HepG2 (cell line): ENCODE data around the gene ALPK3. TPM values are rescaled to one million over a fixed set of nuclear protein-coding genes. Genes with fewer than 3 reads are reported as not detected.

Experiments used
- ATAC-seq: fragments of 200-7000 bp; cut with Tn5 transposase; 3 replicates; pipeline ENCODE4 v1.9.1; 2020; ENCODE audit warnings: mild to moderate bottlenecking, moderate library complexity
- BruUV-seq: library from RNA; stranded (reverse); fragments of 400-500 nt; replicated peaks from 2 replicates; lab custom pipeline; 2021; lab: Mats Ljungman, UMichigan
- CTCF ChIA-PET: fragments of 300-600 bp; formaldehyde crosslinking; extraction: SDS; loops from one replicate; lab custom pipeline; 2021; ENCODE audit warnings: low total read pairs, inconsistent platforms, low intra/inter-chr PET ratio; lab: Yijun Ruan, JAX
- POLR2A ChIA-PET: fragments of 350-600 bp; sonication (Branson Sonifier 250); formaldehyde crosslinking; loops from one replicate; lab custom pipeline; 2020; ENCODE audit warnings: antibody characterized with exemption, inconsistent platforms; lab: Yijun Ruan, JAX
- DNase-seq: peaks from one replicate; pipeline ENCODE4 v3.0.0-alpha.2; 2015; ENCODE audit warnings: low spot score
- FAIRE-seq: peaks from 3 replicates; lab custom pipeline; 2011; peaks lifted over from hg19 to GRCh38; lab: Jason Lieb, UNC
- H2AFZ ChIP-seq: one replicate; pipeline ENCODE4 v1.6.1; 2011; ENCODE audit warnings: low read length, inconsistent platforms
- H3K27ac ChIP-seq: fragments of 300-600 bp; 3 replicates; pipeline ENCODE4 v1.8.0; 2011; ENCODE audit warnings: mixed run types, mild to moderate bottlenecking, mixed read lengths, low read length, inconsistent platforms; ENCODE audit not compliant: insufficient read depth; ENCODE audit errors: extremely low read length
- H3K27me3 ChIP-seq, 2 experiments: fragments of 200-600 bp in 1 of 2; 2 replicates in 1 of 2; 3 replicates in 1 of 2; pipeline versions ENCODE4 v1.6.0 to v1.8.0; 2011; ENCODE audit warnings: low read length in 2 of 2, mild to moderate bottlenecking in 2 of 2, moderate library complexity in 2 of 2, inconsistent platforms in 1 of 2; ENCODE audit not compliant: insufficient read depth in 2 of 2, control insufficient read depth in 1 of 2
- H3K36me3 ChIP-seq, 2 experiments: fragments of 200-600 bp in 1 of 2; replicated peaks in 1 of 2; 2 replicates in 1 of 2; 3 replicates in 1 of 2; pipeline versions ENCODE4 v1.5.1 to v1.8.0; 2011; ENCODE audit warnings: low read length in 2 of 2, inconsistent platforms in 1 of 2; ENCODE audit not compliant: insufficient read depth in 2 of 2, control insufficient read depth in 1 of 2
- H3K4me1 ChIP-seq: 2 replicates; pipeline ENCODE4 v1.5.1; 2012; ENCODE audit warnings: low read length, inconsistent platforms; ENCODE audit not compliant: insufficient read depth
- H3K4me2 ChIP-seq: 2 replicates; pipeline ENCODE4 v1.6.0; 2011; ENCODE audit warnings: low read depth, low read length, inconsistent platforms
- H3K4me3 ChIP-seq, 3 experiments: fragments of 200-600 bp in 1 of 3; sonication (generic), shearing (Covaris generic) in 1 of 3; replicated peaks in 1 of 3; 2 replicates each; pipeline ENCODE4 v1.5.1; 2011 to 2016; ENCODE audit warnings: low read length in 3 of 3, inconsistent platforms in 2 of 3, low read depth in 2 of 3, mild to moderate bottlenecking in 2 of 3, control low read depth in 1 of 3, mixed read lengths in 1 of 3; ENCODE audit not compliant: insufficient read depth in 1 of 3
- H3K79me2 ChIP-seq: one replicate; pipeline ENCODE4 v1.6.1; 2011; ENCODE audit warnings: low read length, inconsistent platforms; ENCODE audit not compliant: insufficient read depth
- H3K9ac ChIP-seq: 2 replicates; pipeline ENCODE4 v1.6.0; 2011; ENCODE audit warnings: mild to moderate bottlenecking, low read depth, low read length, inconsistent platforms; ENCODE audit not compliant: insufficient read depth
- H3K9me3 ChIP-seq: 2 replicates; pipeline ENCODE4 v1.5.1; 2012; ENCODE audit warnings: mild to moderate bottlenecking, low read length
- H4K20me1 ChIP-seq: 2 replicates; pipeline ENCODE4 v1.6.0; 2011; ENCODE audit warnings: inconsistent platforms, mild to moderate bottlenecking, low read length, moderate library complexity; ENCODE audit not compliant: insufficient read depth
- CBX5 ChIP-seq: sonication (generic); formaldehyde crosslinking; IDR thresholded peaks from 2 replicates; pipeline ENCODE4 v1.4.0; 2020; ENCODE audit warnings: missing genetic modification reagents, borderline replicate concordance
- DMAP1 ChIP-seq: IDR thresholded peaks from 2 replicates; pipeline ENCODE4 v1.6.1; 2016
- ELF4 ChIP-seq: sonication (generic); formaldehyde crosslinking; IDR thresholded peaks from 2 replicates; pipeline ENCODE4 v1.5.0; 2020; ENCODE audit warnings: missing genetic modification reagents, mild to moderate bottlenecking, moderate library complexity, borderline replicate concordance
- FOXA1 ChIP-seq, 2 experiments: fragments of 450-650 bp in 1 of 2; sonication (generic) in 1 of 2; formaldehyde crosslinking in 1 of 2; IDR thresholded peaks; 2 replicates each; pipeline versions ENCODE4 v1.4.0 to v1.6.1; 2016 to 2020; ENCODE audit warnings: missing genetic modification reagents in 1 of 2
- JUND ChIP-seq: sonication (generic); formaldehyde crosslinking; IDR thresholded peaks from 2 replicates; pipeline ENCODE4 v1.8.0; 2022; ENCODE audit warnings: mild to moderate bottlenecking, missing genetic modification reagents
- NR1H2 ChIP-seq: sonication (generic); formaldehyde crosslinking; IDR thresholded peaks from 2 replicates; pipeline ENCODE4 v1.8.1; 2022; ENCODE audit warnings: low read depth, missing genetic modification reagents, borderline replicate concordance
- POLR2AphosphoS5 ChIP-seq: IDR thresholded peaks from 2 replicates; pipeline ENCODE4 v1.6.1; 2012; ENCODE audit warnings: low read depth, low read length
- SNAPC2 ChIP-seq: sonication (generic); formaldehyde crosslinking; IDR thresholded peaks from 2 replicates; pipeline ENCODE4 v1.8.1; 2022; ENCODE audit warnings: mild to moderate bottlenecking, missing genetic modification reagents
- SYNCRIP ChIP-seq: fragments of 200-400 bp; formaldehyde crosslinking; IDR thresholded peaks from 2 replicates; pipeline ENCODE4 v1.6.1; 2018; ENCODE audit warnings: mild to moderate bottlenecking, low read depth, low read length; ENCODE audit not compliant: insufficient read depth
- ZBTB33 ChIP-seq: sonication (generic); formaldehyde crosslinking; IDR thresholded peaks from 2 replicates; pipeline ENCODE4 v1.4.0; 2020; ENCODE audit warnings: missing genetic modification reagents
- ZNF232 ChIP-seq: sonication (generic); formaldehyde crosslinking; IDR thresholded peaks from 2 replicates; pipeline ENCODE4 v1.4.0; 2020; ENCODE audit warnings: missing genetic modification reagents, borderline replicate concordance
- ZNF710 ChIP-seq: sonication (generic); formaldehyde crosslinking; IDR thresholded peaks from 2 replicates; pipeline ENCODE4 v1.5.0; 2020; ENCODE audit warnings: mild to moderate bottlenecking, missing genetic modification reagents, borderline replicate concordance
- ZNF749 ChIP-seq: sonication (generic); formaldehyde crosslinking; IDR thresholded peaks from 2 replicates; pipeline ENCODE4 v1.8.0; 2022; ENCODE audit warnings: mild to moderate bottlenecking, missing genetic modification reagents, moderate library complexity, borderline replicate concordance
- WGBS: methylation state at CpG from one replicate; pipeline ENCODE4 v1.1.6; 2017; ENCODE audit warnings: low lambda C conversion rate; 5-methylcytosine and 5-hydroxymethylcytosine counted together
- in situ Hi-C: cut with HindIII; loops from 2 replicates; pipeline ENCODE4 v1.10.0; 2017; ENCODE audit warnings: low pct_unique_long_range_greater_than_20kb; ENCODE audit not compliant: extremely low pct_ligation_motif_present
- intact Hi-C: fragments of 100-400 bp; cut with micrococcal nuclease; formaldehyde crosslinking; loops from one replicate; pipeline ENCODE4 v1.10.0; 2022; ENCODE audit not compliant: unreplicated experiment
- polyA plus RNA-seq, 8 experiments: library from polyadenylated mRNA; depleted of rRNA in 3 of 8; stranded (reverse) in 7 of 8; unstranded in 1 of 8; fragments of >200 nt; fragmentation: Illumina TruSeq in 4 of 8; extraction: Trizol in 4 of 8; gene quantifications; 2 replicates each; pipeline versions ENCODE4 v1.2.1 to v1.2.3, GENCODE V29; 2011 to 2016; ENCODE audit warnings: low read depth in 4 of 8, missing spikeins in 1 of 8, mixed read lengths in 1 of 8; ENCODE audit not compliant: insufficient read depth in 1 of 8
- total RNA-seq, 5 experiments: library from RNA; depleted of rRNA; stranded (reverse); fragments of >200 nt; fragmentation: Illumina TruSeq; extraction: Trizol; gene quantifications; 2 replicates each; pipeline ENCODE4 v1.2.3, GENCODE V29; 2016; ENCODE audit warnings: low read depth in 1 of 5
- TF ChIP-seq, protein P1 (sequence below): sonication (generic); formaldehyde crosslinking; IDR thresholded peaks from 2 replicates; pipeline ENCODE4 v1.4.0; 2020; ENCODE audit warnings: missing genetic modification reagents
- TF ChIP-seq, protein P2 (sequence below): sonication (generic); formaldehyde crosslinking; IDR thresholded peaks from 2 replicates; pipeline ENCODE4 v1.4.0; 2020; ENCODE audit warnings: missing genetic modification reagents, borderline replicate concordance

Gene ALPK3
- total and polyA plus RNA-seq, 2 of the 13 experiments (the other 11 are each of a cell fraction or from before 2014, with no cell fraction given), result 0.04 to 0.42 TPM

- TF ChIP-seq POLR2AphosphoS5, result no peak
- no peak for TF ChIP-seq DMAP1 (CRISPR knock-in tag)
- TF ChIP-seq, protein P1, sequence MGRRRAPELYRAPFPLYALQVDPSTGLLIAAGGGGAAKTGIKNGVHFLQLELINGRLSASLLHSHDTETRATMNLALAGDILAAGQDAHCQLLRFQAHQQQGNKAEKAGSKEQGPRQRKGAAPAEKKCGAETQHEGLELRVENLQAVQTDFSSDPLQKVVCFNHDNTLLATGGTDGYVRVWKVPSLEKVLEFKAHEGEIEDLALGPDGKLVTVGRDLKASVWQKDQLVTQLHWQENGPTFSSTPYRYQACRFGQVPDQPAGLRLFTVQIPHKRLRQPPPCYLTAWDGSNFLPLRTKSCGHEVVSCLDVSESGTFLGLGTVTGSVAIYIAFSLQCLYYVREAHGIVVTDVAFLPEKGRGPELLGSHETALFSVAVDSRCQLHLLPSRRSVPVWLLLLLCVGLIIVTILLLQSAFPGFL (CRISPR knock-in tag), result no peak
- TF ChIP-seq SNAPC2 (CRISPR knock-in tag), result no peak
- TF ChIP-seq FOXA1 (IDR thresholded peaks at IDR 0.05), result no peak
- no peak for TF ChIP-seq FOXA1 (CRISPR knock-in tag; IDR thresholded peaks at IDR 0.05)
- no peak for TF ChIP-seq ZNF749
- TF ChIP-seq JUND, result no peak
- no peak for TF ChIP-seq SYNCRIP
- no peak for TF ChIP-seq ZNF710 (CRISPR knock-in tag)
- TF ChIP-seq, all 625 proteins: peak for 0
These were observed 4.3 kb upstream of the ALPK3 start (continued) for GRCh38 chr15:84812842-84813241.

- WGBS, result 79% methylated on average over 1 of the region's 1 CpG
- POLR2A ChIA-PET, result no interaction called here
- TF ChIP-seq ELF4 (CRISPR knock-in tag) (no peak), NR1H2 (CRISPR knock-in tag) (no peak), ZBTB33 (CRISPR knock-in tag) (no peak), ZNF232 (CRISPR knock-in tag) (no peak), CBX5 (CRISPR knock-in tag) (no peak)
- TF ChIP-seq, protein P2, sequence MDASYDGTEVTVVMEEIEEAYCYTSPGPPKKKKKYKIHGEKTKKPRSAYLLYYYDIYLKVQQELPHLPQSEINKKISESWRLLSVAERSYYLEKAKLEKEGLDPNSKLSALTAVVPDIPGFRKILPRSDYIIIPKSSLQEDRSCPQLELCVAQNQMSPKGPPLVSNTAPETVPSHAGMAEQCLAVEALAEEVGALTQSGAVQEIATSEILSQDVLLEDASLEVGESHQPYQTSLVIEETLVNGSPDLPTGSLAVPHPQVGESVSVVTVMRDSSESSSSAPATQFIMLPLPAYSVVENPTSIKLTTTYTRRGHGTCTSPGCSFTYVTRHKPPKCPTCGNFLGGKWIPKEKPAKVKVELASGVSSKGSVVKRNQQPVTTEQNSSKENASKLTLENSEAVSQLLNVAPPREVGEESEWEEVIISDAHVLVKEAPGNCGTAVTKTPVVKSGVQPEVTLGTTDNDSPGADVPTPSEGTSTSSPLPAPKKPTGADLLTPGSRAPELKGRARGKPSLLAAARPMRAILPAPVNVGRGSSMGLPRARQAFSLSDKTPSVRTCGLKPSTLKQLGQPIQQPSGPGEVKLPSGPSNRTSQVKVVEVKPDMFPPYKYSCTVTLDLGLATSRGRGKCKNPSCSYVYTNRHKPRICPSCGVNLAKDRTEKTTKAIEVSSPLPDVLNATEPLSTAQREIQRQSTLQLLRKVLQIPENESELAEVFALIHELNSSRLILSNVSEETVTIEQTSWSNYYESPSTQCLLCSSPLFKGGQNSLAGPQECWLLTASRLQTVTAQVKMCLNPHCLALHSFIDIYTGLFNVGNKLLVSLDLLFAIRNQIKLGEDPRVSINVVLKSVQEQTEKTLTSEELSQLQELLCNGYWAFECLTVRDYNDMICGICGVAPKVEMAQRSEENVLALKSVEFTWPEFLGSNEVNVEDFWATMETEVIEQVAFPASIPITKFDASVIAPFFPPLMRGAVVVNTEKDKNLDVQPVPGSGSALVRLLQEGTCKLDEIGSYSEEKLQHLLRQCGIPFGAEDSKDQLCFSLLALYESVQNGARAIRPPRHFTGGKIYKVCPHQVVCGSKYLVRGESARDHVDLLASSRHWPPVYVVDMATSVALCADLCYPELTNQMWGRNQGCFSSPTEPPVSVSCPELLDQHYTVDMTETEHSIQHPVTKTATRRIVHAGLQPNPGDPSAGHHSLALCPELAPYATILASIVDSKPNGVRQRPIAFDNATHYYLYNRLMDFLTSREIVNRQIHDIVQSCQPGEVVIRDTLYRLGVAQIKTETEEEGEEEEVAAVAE (CRISPR knock-in tag), result no peak
These were observed 3.7 kb upstream of the ALPK3 start for GRCh38 chr15:84813435-84813834.

More at GRCh38 chr15:84813435-84813834, 3.7 kb upstream of the ALPK3 start:
- no peak overlapping the region for H3K4me2 ChIP-seq
- intact Hi-C loops (loop anchor here (10.0 kb wide), 2 partner anchors 59 to 159 kb away; partner anchors contain the start of genes NMB and WDR73), in situ Hi-C loops (no loop called here)
- no peaks in the 10 kb centered on the region for H4K20me1 ChIP-seq
- peaks cover 34% of the 10 kb centered on the region for H3K4me1 ChIP-seq
- no peak overlapping the region for H3K9ac ChIP-seq
- no peaks in the 10 kb centered on the region for H3K36me3 ChIP-seq
- DNase-seq (no peak), FAIRE-seq (no peak), ATAC-seq (no peak)
- no TSS peak for BruUV-seq
- no peak overlapping the region for H3K27ac ChIP-seq
- CTCF ChIA-PET, result no interaction called here
- H2AFZ ChIP-seq, result no peak overlapping the region
- no peaks in the 10 kb centered on the region for H3K9me3 ChIP-seq
- no peaks in the 10 kb centered on the region for H3K79me2 ChIP-seq
- no peaks in the 10 kb centered on the region for H3K27me3 ChIP-seq
- H3K4me3 ChIP-seq, result no peak overlapping the region
